CD4-positive, alpha-beta T cell treated with Interleukin-12 subunit alpha and Interleukin-12 subunit beta, for 1 hour (primary cell): Measurements from ENCODE around the gene CP.
A peak's percentile ranks its signal among the peaks of the same experiment; 100 is the strongest.

Source experiments
- DNase-seq: peaks from one replicate; pipeline ENCODE4 v3.0.0-alpha.2; 2020

The CP gene

DNA sequence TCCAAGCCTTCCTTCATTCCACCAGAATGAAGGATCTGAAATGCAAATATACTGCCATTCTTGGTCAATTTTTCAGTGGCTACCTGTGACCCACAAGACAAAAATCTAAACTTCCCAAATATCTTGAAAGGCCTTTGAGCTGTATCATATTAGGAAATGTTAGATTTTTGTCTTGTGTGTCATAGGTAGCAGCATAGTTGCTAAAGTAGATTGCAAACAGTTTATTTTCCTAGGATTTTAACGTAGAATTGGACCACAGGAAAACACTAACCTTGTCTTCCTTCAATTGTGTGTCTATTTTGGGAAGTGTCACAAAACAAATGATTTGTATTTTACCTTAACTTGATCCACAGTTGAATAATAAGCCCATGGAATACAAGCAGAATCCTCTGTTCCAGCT lies 42.4 kb downstream of the CP start:
- no peak for DNase-seq

DNA sequence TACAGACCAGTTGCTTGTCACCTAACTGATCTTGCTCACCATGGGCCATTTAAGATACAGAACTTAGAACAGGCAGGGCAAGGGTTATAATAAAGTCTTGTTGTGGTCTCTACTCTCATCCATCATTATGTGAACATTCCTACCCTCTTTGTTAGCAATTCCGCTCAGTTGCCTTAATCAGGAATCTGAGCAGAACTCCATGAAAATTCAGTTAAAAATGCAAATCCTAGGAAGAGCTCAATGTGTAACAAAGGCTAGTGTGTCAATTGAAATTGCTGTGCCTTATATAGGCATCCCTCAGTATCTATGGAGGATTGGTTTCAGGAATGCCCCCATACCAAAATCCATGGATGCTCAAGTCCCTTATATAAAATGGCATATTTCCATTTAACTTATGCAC lies 44.5 kb downstream of the CP start:
- DNase-seq: no peak

DNA sequence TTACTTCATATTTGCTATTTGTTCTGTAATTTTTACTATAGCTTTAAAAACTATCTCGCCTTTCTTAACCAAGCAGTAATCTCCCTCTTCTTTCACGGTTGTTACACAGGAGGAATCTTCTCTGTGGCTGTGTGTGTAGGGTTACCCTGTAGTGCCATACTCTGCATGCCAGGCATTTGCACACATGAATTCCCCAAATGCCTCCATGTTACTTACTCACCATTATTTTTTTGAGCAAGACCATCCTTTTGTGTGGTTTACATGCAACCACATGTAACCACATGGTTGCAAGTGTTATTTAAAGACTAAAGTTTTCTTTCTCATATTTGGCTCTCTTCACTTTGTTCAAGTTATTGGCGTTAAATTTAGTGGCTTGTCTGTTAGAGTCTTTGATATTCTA lies 46.7 kb downstream of the CP start:
- no peak for DNase-seq

DNA sequence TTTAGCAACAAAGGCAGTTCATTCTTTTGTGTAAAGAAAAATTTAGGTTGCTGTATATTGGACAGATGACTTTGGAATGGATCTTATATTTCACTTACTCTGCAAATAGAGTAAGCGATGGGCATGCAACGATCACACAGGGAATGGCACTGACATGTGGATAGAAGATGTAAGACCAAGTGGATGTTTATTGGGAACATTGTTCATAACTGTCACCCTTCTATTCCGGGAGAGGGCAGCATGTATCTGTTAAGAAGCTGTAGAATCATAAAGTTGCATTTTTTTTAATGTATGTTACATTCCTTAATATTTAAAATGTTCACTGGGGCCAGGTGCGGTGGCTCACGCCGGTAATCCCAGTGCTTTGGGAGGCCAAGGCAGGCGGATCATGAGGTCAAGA lies 51.0 kb downstream of the CP start:
- DNase-seq: no peak

DNA sequence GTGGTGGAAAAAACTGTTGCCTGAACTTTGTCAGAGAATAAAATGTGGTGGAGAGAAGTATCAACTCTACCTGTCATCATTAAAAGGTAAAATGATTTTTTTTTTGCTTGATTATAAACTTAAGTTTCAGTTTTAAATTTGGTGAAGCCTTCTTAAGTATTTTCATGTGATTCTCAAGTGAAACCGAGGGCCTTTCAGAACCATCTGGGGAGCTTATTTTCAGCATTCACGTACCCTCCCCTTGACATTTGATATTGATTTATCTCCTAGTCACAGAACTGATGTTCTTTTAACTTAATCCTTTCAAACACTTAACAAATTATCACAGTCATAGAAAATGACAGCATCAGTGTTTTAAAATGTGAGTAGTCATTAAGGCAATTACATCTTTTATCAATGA lies 53.7 kb downstream of the CP start:
- no peak for DNase-seq

DNA sequence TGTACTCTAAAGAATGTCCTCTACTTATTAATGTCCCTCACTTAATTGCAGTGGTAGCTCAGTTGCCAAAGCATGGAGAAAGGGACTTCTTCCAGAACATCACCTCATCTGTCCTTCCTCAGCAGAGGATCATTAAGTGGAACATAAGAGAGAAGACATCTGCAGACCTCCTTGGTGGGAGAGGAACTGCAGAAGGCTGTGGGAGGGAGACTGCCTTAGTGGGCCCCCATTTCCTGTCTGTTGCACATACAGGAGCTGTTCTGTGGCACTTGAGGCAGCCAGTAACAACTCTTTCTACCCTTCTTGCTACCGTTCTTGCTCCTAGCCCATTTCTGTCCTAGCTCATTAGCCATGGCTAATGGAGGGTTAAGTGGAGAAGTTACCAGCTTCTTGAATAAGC lies 58.6 kb downstream of the CP start:
- no peak for DNase-seq

DNA sequence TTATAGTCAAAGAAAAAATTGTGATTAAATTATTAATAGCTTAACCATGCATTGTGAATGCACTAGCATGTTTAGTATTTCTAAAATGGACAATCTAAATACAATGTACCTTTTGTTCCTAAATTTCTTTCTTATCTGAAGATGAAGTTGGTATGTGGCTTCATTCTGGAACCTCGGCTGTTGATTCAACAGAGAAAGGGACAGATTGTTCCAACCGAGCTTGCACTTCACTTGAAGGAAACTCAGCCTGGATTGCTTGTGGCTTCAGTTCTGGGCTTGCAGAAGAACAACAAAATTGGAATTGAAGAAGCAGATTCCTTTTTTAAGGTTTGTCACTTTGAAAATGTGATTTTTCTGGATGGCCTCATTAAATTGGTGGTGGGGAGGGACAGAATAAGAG lies 59.6 kb downstream of the CP start:
- no peak for DNase-seq

DNA sequence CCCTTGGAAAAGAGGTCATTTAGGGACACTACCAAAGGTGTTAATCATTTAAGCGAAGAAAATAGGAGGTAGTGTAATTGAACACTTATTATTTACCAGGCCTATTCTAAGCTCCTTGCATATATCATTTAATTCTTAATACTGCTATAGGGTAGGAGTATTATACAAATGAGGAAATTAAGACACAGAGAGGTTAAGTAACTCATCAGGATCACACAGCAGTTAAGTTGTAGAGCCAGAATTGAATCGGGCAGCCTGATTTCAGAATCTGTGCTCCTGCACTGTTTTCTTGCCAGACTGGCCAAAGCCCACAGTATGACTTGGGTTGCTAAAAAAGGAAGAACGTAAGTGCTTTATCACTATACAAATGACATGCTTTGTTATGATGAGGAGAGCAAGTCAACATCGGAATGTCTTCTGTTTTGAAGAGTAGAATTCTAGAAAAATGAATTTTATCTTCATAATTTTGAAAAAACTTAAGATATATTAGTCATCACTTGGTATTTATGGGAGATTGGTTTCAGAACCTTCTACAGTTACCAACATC lies 60.8 kb downstream of the CP start:
- no peak for DNase-seq

DNA sequence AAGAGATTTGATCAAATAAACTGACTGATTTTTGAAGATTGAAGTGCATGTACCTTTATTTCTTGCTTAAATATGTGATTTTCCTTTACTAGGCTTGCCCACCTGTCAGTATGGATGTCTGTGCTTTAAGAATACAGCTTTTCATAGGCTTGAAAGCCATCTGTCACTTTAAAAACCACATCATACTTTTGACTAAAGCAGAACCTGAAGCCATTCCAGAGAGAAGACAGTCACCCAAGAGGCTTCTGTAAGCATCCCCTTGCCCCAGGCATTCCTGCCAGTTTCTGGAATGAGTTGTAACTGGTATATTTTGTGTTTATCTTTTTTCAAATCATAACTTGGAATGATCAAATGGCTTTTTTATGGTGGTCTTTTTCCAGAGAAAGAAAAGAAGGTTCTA lies 68.2 kb downstream of the CP start:
- no peak for DNase-seq

DNA sequence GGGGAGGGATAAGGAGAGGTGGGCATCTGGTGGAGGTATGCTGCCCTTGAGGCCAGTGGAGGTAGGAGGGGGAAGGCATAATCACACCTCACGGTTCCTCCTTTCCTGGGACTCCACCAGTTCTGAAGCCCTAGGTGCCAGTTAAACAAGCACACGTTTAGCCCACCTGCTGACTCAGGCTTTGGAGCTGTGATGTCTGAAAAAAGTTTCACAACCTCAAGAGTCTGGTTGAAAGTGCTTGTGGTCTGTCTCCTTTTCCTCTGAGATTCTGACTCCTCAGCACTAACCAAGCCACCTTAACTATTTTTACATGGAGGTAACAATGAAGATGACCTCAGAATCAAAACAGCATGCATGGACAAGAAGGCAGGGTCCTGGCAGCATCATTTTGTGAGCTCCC lies 69.2 kb downstream of the CP start:
- peak; percentile 6 for DNase-seq

DNA sequence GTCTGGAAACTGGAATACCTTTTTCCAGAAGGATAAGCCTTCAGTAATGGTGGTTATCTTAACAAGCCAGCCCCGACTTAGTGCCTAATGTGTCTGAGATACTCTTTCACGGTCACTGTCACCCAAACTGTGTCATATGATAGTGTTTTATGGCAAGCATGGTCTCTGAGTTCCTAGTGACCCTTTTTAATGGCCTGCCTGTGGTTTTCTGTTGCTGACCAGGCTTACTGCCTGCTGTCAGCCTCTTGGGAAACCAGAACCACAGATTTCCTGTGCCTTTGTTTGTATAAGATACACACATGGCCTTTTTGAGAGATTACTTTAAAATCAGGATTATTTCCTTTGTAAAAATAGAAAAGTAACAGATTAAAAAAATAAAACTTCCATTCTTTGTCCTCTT lies 69.8 kb downstream of the CP start:
- DNase-seq: no peak

DNA sequence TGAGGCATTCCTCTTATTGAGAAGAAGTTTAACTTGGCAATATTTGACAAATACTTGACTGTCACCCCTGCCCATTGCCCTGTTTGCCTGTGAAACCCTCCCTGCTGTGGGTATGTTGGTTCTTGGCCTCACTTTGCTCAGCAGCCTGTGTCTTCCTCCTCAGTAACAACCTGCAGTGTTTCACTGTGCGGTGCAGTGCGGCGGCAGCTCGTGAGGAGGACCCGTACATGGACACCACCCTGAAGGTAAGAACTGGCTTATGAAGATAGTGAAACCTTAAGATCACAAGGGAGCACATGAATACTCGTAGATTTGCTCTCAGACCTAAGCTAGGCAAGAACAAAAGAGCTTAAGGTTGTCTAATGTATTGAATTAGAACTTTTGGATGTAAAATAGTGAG lies 71.2 kb downstream of the CP start:
- DNase-seq: no peak

DNA sequence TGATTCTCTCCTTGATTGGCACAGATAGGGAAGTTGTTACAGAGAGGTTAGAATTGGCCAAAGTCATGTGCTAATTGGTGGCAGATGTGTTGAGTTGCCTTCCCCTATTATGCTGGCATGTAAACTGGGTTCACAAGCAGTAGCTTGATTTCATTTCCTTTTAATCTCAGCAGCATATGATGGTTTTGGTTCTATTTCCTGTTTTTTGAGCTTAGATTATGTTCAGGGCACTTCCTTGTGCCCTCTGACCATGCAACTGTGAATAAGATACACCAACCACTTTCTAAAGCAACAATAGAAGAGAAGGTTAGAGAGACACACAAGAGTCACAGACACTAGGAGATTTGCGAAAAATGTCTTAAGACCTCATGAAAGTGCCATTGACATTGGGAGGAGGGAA lies 75.7 kb downstream of the CP start:
- peak; percentile 17 for DNase-seq

DNA sequence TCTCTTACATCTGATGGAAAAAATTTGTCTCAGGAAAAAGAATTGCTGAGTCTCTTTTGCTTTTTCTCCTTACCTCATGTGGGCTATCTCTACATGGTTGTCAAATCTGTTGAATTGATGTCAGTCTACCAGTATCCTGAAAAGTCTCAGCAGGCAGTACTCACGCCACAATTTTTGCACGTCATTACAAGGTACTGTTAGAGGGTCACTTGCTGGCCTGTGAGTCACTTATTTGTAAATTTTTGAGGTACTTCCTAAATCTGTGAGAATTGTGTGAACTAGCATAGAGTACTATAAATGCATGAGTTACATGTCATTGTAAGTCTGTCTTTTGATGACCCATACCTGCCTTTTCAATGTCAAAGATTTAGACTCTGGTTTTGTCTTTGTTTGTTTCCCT lies 76.3 kb downstream of the CP start:
- DNase-seq: no peak

DNA sequence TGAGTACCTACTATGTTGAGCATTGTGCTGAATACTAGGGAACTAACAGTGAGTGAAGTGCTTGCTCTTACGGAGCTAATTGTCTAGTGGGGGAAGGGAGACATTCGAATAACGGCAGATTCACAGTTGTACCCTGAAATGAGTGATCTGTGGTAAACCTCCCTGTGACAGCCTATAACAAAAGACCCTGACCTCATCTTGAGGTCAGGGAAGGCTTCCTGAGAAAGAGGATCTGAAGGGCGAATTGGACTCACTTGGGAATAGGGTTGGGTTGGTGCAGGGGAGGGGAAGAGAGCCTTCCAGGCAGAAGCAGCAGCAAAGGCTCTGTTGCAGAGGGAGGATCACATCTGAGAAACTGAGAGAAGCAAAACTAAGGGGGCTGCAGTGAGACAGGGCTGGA lies 78.9 kb downstream of the CP start:
- DNase-seq: no peak

DNA sequence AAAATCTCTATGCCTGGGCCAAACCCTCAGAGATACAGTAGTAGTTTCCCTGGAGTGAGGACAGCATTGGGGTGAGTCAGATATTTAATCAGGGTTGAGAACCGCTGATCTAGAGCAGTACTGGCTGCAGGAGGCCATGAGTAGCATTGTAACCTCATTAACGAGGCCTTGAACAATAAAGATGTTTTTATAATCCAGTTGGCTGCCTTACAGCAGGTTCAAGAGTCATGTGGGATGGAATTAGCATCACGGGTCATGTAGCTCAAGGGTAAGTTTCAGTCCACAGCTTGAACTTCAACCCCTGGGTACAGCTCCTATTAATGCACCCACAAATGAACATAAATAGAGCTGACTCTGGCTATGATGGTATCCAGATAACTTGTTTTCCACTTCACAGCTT lies 87.1 kb downstream of the CP start:
- no peak for DNase-seq

DNA sequence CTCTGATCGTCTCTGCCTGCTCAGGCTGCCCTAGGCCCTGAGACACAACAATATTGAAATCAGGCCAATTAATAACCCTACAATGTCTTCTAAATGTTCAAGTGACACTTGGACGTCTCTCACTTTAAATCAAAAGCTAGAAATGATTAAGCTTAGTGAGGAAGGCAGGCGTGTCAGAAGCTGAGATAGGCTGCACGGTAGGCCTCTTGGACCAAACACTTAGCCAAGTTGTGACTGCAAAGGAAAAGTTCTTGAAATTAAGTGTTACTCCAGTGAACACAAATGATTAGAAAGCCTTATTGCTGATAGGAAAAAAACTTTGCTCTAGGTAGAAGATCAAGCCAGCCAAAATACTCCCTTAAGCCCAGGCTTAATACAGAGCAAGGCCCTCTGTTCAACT lies 90.0 kb downstream of the CP start:
- no peak for DNase-seq

DNA sequence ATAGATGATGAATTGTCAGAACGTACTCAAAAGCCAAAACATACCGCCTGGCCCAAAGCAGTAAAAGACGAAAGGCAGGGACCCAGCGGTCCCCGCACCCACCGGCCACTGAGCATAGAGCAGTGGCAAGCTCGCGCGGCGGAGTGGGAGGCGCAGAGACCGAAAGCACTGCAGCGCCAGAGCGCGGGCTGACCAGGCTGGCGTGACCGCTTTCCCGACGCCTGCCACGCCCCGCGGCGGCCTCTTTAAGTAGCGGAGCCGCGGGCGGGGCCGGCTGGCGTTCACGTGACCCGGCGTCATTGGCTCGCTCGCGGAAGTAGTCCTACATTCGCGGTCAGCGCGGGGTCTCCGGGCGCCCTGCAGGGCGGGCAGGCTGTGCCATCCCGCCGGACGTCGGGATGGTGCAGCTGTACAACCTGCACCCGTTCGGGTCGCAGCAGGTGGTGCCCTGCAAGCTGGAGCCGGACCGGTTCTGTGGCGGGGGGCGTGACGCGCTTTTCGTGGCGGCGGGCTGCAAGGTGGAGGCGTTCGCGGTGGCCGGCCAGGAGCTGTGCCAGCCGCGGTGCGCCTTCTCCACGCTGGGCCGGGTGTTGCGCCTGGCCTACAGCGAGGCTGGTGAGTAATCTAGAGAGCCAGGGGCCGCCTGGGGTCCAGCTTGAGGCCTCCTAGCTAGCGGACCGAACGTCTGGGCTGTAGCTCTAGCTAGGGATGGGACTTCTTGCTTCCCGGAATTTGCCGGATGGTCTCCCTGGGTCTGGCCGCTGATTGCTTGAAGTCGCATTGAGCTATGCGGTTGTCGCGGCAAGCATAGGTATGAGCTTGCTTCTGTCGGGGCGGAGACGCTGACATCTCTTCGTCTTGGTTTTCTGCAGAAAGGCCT lies 92.1 kb downstream of the CP start, which contains the start of gene HPS3:
Gene HPS3 (plus strand): TSS at position 313 of the 880 bp plus-strand sequence. CDS start 86 bp downstream, at position 399.
- peak; percentile 83 for DNase-seq

DNA sequence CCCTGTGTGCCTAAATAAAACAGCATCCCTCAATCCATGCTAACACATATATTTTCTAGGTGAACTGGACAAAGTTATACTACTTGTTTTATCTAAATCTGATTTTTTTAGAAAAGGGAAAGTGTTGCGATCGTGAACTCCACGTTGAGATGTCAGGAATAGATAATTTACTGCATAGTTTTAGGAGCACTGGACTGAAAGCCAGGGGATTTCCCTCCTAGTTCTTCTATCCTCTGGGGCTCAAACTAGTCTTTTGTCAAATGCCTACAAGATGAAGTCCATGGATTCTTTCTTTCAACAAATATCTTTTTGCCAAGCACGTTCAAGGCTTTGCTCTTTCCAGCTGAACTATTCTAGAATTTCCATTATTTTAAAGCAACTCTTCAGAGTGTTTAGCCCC lies 92.8 kb downstream of the CP start:
- DNase-seq: no peak

DNA sequence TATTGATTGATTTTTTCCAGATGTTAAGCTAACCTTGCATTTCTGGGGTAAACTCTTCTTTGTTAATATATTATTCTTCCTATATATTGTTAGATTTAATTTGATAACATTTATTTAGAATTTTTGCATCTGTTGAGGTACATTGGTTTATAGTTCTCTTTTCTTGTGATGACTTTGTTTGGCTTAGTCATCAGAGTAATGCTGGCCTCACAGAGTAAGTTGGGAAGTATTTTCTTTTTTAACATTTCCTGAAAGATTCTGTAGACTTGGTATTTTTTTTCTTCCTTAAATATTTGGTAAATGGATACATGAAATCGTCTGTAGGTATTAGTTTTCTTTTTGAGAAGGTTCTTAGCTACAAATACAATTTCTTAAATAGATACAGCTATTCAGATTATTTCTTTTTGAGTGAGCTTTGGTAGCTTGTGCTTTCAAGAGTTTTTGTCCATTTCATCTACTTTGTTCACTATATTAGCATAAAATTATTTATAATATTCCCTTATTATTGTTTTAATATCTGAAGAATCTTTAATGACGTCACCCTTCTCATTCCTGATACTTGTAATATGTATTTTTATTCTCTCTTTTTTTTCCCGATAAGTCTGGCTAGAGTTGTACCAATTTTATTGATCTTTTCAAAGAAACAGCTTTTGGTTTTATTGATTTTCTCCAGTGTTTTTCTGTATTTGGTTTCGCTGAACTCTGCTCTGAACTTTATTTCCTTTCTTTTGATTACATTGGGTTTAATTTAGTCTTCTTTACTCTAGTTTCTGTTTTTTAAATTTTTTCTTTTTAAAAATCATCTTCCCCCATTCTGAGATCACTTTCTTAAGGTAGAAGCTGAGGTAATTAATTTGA lies 98.7 kb downstream of the CP start:
- DNase-seq: no peak
